H1 (cell line): Measurements from ENCODE around the gene TNS1. TPM values are rescaled to one million over a fixed set of nuclear protein-coding genes. Genes with fewer than 3 reads are reported as not detected.

Experiments used
- EP300 ChIP-seq, 2 experiments: IDR thresholded peaks; 1 replicate in 1 of 2; 2 replicates in 1 of 2; pipeline ENCODE4 v1.6.1; 2011 to 2012; ENCODE audit warnings: low read depth in 2 of 2, low read length in 2 of 2, mild to moderate bottlenecking in 2 of 2, borderline replicate concordance in 1 of 2, inconsistent platforms in 1 of 2, moderate library complexity in 1 of 2
- polyA plus RNA-seq, 7 experiments: library from polyadenylated mRNA; depleted of rRNA in 3 of 7; stranded (reverse) in 5 of 7; unstranded in 2 of 7; fragments of >200 nt in 5 of 7; fragments of 200-250 nt in 2 of 7; gene quantifications; 1 replicate in 5 of 7; 2 replicates in 1 of 7; 4 replicates in 1 of 7; pipeline versions ENCODE4 v1.2.1 to v1.2.3, GENCODE V29; 2011 to 2013; ENCODE audit warnings: missing spikeins in 2 of 7, mixed read lengths in 2 of 7
- total RNA-seq: library from RNA; stranded (reverse); fragmentation: NEBNext Ultra II Directional; extraction: Animal tissue kit (Norgen Biotek cat#: 25700); gene quantifications from 2 replicates; pipeline ENCODE4 v1.2.1, GENCODE V29; 2021
- TF ChIP-seq, protein P1 (sequence below): fragments of 300-600 bp; sonication (generic); IDR thresholded peaks from 2 replicates; pipeline ENCODE4 v1.7.1; 2012; ENCODE audit warnings: low read length, moderate library complexity, mild to moderate bottlenecking, inconsistent platforms; ENCODE audit not compliant: insufficient replicate concordance

The TNS1 gene
- total and polyA plus RNA-seq, 2 of the 8 experiments (the other 6 are each of a cell fraction or from before 2014, with no cell fraction given), result 1.5 to 5.1 TPM

DNA sequence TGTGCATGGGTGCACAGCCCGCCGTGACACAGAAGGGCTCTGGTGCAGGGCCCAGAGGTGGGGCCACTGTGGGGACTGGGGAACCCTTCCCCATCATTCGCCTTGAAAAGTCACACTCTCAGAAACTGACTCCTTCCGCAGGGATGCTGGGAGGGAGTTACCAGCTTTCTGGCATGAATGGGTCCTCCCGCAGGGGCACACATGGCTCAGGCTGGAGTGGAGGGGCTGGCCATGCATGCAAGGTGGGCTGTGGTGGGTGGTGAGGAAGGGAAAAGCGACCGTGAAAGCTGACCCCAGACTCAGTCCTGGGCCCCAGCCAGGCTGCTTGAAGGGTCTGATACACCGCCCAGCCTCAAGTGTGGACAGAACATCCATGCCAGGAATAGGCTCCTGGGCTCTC is 201.1 kb downstream of the TNS1 start (continued):
- TF ChIP-seq, protein P1, sequence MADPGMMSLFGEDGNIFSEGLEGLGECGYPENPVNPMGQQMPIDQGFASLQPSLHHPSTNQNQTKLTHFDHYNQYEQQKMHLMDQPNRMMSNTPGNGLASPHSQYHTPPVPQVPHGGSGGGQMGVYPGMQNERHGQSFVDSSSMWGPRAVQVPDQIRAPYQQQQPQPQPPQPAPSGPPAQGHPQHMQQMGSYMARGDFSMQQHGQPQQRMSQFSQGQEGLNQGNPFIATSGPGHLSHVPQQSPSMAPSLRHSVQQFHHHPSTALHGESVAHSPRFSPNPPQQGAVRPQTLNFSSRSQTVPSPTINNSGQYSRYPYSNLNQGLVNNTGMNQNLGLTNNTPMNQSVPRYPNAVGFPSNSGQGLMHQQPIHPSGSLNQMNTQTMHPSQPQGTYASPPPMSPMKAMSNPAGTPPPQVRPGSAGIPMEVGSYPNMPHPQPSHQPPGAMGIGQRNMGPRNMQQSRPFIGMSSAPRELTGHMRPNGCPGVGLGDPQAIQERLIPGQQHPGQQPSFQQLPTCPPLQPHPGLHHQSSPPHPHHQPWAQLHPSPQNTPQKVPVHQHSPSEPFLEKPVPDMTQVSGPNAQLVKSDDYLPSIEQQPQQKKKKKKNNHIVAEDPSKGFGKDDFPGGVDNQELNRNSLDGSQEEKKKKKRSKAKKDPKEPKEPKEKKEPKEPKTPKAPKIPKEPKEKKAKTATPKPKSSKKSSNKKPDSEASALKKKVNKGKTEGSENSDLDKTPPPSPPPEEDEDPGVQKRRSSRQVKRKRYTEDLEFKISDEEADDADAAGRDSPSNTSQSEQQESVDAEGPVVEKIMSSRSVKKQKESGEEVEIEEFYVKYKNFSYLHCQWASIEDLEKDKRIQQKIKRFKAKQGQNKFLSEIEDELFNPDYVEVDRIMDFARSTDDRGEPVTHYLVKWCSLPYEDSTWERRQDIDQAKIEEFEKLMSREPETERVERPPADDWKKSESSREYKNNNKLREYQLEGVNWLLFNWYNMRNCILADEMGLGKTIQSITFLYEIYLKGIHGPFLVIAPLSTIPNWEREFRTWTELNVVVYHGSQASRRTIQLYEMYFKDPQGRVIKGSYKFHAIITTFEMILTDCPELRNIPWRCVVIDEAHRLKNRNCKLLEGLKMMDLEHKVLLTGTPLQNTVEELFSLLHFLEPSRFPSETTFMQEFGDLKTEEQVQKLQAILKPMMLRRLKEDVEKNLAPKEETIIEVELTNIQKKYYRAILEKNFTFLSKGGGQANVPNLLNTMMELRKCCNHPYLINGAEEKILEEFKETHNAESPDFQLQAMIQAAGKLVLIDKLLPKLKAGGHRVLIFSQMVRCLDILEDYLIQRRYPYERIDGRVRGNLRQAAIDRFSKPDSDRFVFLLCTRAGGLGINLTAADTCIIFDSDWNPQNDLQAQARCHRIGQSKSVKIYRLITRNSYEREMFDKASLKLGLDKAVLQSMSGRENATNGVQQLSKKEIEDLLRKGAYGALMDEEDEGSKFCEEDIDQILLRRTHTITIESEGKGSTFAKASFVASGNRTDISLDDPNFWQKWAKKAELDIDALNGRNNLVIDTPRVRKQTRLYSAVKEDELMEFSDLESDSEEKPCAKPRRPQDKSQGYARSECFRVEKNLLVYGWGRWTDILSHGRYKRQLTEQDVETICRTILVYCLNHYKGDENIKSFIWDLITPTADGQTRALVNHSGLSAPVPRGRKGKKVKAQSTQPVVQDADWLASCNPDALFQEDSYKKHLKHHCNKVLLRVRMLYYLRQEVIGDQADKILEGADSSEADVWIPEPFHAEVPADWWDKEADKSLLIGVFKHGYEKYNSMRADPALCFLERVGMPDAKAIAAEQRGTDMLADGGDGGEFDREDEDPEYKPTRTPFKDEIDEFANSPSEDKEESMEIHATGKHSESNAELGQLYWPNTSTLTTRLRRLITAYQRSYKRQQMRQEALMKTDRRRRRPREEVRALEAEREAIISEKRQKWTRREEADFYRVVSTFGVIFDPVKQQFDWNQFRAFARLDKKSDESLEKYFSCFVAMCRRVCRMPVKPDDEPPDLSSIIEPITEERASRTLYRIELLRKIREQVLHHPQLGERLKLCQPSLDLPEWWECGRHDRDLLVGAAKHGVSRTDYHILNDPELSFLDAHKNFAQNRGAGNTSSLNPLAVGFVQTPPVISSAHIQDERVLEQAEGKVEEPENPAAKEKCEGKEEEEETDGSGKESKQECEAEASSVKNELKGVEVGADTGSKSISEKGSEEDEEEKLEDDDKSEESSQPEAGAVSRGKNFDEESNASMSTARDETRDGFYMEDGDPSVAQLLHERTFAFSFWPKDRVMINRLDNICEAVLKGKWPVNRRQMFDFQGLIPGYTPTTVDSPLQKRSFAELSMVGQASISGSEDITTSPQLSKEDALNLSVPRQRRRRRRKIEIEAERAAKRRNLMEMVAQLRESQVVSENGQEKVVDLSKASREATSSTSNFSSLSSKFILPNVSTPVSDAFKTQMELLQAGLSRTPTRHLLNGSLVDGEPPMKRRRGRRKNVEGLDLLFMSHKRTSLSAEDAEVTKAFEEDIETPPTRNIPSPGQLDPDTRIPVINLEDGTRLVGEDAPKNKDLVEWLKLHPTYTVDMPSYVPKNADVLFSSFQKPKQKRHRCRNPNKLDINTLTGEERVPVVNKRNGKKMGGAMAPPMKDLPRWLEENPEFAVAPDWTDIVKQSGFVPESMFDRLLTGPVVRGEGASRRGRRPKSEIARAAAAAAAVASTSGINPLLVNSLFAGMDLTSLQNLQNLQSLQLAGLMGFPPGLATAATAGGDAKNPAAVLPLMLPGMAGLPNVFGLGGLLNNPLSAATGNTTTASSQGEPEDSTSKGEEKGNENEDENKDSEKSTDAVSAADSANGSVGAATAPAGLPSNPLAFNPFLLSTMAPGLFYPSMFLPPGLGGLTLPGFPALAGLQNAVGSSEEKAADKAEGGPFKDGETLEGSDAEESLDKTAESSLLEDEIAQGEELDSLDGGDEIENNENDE, result no peak
- TF ChIP-seq EP300 (IDR thresholded peaks at IDR 0.05; ENCODE audit: borderline replicate concordance in 1 of 2, low read depth in 2 of 2, low read length in 2 of 2), result no peak
